Urinary bladder (tissue), 4 donors: ENCODE measurements around the gene PRCD. TPM values are rescaled to one million over a fixed set of nuclear protein-coding genes. Genes with fewer than 3 reads are reported as not detected.
"Not testable (repeated sequence)": the region's sequence is repeated elsewhere in the genome, so short reads cannot be mapped to it uniquely, and the experiment has no call there.

ENCODE experiments used
- DNase-seq: peaks from one replicate; pipeline ENCODE4 v3.0.0-alpha.2; 2015; ENCODE audit errors: extremely low spot score
- H3K27ac ChIP-seq: one replicate; pipeline ENCODE4 v1.5.1; 2013; ENCODE audit warnings: low read depth, mild to moderate bottlenecking, moderate library complexity
- H3K36me3 ChIP-seq: one replicate; pipeline ENCODE4 v1.6.1; 2013; ENCODE audit warnings: mild to moderate bottlenecking, moderate library complexity; ENCODE audit not compliant: insufficient read depth
- H3K4me1 ChIP-seq: one replicate; pipeline ENCODE4 v1.6.1; 2013; ENCODE audit warnings: mild to moderate bottlenecking, moderate library complexity; ENCODE audit not compliant: insufficient read depth
- H3K4me3 ChIP-seq: one replicate; pipeline ENCODE4 v1.5.1; 2013; ENCODE audit warnings: low read depth, low read length
- WGBS: extraction: QIAGEN DNeasy Blood & Tissue Kit; methylation state at CpG from one replicate; pipeline ENCODE4 v1.1.7; 2013; 5-methylcytosine and 5-hydroxymethylcytosine counted together
- polyA plus RNA-seq: library from polyadenylated mRNA; stranded (reverse); fragments of 200-250 nt; gene quantifications from one replicate; pipeline ENCODE4 v1.2.3, GENCODE V29; 2013
- total RNA-seq: library from RNA; depleted of rRNA; stranded (reverse); fragments of >200 nt; gene quantifications from one replicate; pipeline ENCODE4 v1.2.3, GENCODE V29; 2014
- donor health status: healthy with polysubstance abuse.
- donor health status: healthy.

Gene PRCD
- total and polyA plus RNA-seq, 2 donors = 7.1 to 10.6 TPM

DNA sequence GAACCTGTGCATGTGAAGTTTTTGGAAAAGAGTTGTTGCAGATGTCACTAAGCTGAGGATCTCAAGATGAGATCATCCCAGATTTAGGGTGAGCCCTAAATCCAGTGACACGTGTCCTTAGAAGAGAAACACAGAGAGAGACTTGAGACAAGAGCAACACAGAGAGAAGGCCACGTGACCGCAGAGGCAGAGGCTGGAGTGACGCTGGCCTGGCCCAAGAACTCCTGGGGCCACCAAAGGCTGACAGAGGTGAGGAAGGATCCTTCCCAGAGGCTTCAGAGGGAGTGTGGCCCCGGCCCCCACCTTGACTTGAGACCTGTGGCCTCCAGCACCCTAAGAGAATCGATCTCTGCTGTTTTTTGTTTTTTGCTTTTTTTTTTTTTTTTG is 26.5 kb upstream of the PRCD start:
- WGBS = 69% methylated on average over 6 of the region's 6 CpGs
- no peaks in the 10 kb centered on the region for H3K4me1 ChIP-seq
- DNase-seq = no peak
- H3K36me3 ChIP-seq = no peaks in the 10 kb centered on the region
- H3K27ac ChIP-seq = no peak overlapping the region
- no peak overlapping the region for H3K4me3 ChIP-seq

DNA sequence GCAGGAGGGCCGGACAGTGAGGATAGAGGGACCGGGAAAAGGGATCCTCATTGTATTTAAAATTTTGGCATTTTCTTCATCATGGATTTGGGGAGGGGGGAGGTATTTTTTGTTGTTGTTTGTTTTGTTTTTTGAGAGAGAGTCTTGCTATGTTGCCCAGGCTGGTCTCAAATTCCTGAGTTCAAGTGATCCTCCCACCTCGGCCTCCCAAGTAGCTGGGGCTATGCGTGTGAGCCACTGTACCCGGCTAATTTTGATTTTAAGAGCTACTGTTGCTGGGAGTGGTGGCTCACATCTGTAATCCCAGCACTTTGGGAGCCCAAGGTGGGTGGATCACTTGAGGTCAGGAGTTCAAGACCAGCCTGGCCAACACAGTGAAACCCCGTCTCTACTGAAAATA is 25.5 kb upstream of the PRCD start:
- not testable (repeated sequence) for DNase-seq, H3K4me1 ChIP-seq, H3K27ac ChIP-seq, H3K36me3 ChIP-seq, H3K4me3 ChIP-seq
- WGBS = 95% methylated on average over 6 of the region's 6 CpGs

DNA sequence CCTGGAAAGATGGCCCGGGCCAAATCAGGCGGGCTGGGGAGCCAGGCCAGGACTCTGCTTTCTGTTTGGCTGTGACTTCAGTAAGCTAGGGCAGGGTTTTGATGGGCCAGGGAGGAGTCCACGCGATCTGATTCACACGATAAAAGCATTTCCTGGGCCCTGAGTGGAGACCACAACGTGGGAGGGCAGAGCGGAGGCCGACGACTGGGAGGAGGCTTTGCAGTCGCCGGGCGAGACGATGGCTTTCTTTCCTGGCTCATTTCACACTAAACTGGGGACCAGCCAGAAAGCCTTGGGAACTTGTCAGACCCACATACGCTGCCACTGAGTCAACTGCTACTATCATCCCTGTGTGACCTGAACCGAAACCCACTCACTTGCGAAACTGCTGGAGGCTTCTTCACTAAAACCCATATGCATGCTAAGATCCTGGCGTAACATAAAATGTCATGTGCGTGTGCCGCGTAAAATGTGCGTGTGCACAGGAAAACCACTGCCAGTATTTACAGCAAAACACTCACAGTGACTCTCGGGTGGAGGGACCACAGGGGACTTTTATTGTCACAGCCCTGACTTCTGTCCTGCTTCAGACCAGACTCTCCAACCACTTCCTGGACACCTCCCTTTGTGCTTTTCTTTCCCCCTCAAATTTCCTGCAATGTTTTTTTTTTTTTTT is 24.4 kb upstream of the PRCD start:
- WGBS = 39% methylated on average over 22 of the region's 22 CpGs
- no peak for DNase-seq
- H3K4me3 ChIP-seq = no peak overlapping the region
- H3K27ac ChIP-seq = peak overlapping the region; percentile 55
- H3K4me1 ChIP-seq = no peaks in the 10 kb centered on the region
- no peaks in the 10 kb centered on the region for H3K36me3 ChIP-seq

DNA sequence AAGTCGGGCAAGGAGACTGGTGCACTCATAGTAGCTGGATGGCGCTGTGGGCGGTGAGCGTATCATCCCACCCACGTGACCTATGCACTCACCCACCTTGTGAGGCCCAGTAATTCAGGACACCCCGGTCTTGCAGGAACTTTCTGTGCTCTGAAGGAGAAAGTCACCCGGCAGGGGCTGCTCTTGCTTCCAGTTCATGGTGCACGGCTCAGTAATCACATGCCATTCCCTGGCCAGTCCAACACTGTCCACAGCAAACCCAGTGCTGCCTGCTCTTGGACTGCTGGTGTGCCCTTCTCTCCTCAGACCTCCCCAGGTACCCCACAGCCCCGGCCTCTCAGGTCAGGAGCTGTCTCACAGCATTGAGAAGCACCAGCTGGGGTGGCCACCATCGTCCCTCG is 22.2 kb upstream of the PRCD start:
- H3K27ac ChIP-seq = no peak overlapping the region
- no peaks in the 10 kb centered on the region for H3K4me1 ChIP-seq
- no peak for DNase-seq
- no peaks in the 10 kb centered on the region for H3K36me3 ChIP-seq
- no peak overlapping the region for H3K4me3 ChIP-seq
- WGBS = 89% methylated on average over 11 of the region's 11 CpGs

DNA sequence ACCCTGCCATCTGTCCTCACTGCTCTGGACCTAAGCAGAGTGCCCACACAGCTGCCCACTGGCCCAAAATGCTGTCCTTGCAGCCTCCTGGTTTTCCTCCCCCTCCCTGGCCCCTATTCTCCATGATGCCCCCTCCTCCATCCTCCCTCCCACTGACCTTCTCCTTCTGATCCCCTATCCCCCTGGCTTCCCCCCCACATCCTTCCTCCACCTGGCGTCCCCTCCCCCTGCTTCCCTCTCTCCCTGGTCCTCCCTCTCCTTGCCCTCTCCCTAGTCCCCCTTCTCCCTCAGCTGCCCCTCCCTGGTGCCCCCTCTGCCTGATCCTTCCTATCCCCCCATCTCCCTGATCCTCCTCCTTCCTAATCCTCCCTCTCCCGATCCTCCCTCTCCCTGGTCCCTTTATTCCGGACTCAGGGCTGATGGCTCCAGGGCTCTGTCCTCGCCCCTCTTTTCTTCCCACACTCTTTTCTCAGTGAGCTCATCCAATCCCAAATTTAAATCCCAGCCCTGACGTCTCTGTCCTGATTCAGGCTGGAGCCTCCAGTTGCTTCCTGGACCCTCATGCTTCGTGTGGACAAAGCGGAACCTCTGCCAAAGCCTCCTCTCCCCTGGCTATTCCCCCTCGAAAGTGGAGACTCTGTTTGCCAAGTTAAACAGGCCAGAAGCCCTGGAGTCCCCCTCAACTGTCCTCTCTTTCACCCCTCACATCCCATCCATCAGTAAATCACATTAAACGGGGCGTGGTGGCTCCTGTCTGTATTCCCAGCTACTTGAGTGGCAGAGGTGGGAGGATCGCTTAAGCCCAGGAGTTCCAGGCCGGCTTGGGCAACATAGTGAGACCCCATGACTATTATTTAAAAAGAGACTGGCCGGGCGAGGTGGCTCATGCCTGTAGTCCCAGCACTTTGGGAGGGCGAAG is 20.5 kb upstream of the PRCD start:
- H3K36me3 ChIP-seq = no peaks in the 10 kb centered on the region
- DNase-seq = no peak
- no peaks in the 10 kb centered on the region for H3K4me1 ChIP-seq
- WGBS = 66% methylated on average over 15 of the region's 15 CpGs
- H3K27ac ChIP-seq = no peak overlapping the region
- no peak overlapping the region for H3K4me3 ChIP-seq

DNA sequence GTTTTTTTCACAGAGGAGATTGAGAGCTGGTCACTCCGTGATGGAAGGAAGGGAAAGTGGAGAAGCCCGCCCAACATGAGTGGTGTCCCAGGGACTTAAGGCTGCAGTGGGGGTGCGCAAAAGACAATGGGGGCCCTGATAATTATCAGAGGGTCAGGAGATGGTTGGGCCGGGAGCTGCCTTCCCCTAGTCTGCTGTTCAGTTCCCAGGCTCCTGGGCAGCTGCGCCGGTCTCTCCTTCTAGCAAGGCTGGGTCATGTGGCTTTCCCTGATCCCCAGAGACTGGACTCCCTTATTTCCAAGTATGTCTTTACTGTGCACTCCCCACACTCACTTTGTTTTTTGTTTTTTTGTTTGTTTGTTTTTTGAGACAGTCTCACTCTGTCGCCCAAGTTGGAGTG is 18.6 kb upstream of the PRCD start:
- WGBS = 91% methylated on average over 7 of the region's 7 CpGs
- DNase-seq = no peak
- Histone ChIP-seq H3K36me3 (no peaks in the 10 kb centered on the region), H3K27ac (no peak overlapping the region), H3K4me1 (no peaks in the 10 kb centered on the region), H3K4me3 (no peak overlapping the region)

DNA sequence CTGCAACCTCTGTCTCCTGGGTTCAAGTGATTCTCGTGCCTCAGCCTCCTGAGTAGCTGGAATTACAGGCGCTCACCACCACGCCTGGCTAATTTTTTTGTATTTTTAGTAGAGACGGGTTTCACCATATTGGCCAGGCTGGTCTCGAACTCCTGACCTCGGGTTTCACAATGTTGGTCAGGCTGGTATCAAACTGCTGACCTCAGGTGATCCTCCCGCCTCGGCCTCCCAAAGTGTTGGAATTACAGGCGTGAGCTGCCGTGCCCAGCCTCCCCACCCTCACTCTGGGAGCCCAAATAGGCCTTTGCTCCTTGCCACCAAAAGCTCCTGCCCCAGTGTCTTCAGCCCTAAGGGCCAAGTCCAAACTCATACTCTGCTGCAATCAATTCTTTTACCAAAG is 18.2 kb upstream of the PRCD start:
- not testable (repeated sequence) for H3K4me3 ChIP-seq, DNase-seq, H3K27ac ChIP-seq, H3K36me3 ChIP-seq, H3K4me1 ChIP-seq
- 93% methylated on average over 10 of the region's 10 CpGs for WGBS

DNA sequence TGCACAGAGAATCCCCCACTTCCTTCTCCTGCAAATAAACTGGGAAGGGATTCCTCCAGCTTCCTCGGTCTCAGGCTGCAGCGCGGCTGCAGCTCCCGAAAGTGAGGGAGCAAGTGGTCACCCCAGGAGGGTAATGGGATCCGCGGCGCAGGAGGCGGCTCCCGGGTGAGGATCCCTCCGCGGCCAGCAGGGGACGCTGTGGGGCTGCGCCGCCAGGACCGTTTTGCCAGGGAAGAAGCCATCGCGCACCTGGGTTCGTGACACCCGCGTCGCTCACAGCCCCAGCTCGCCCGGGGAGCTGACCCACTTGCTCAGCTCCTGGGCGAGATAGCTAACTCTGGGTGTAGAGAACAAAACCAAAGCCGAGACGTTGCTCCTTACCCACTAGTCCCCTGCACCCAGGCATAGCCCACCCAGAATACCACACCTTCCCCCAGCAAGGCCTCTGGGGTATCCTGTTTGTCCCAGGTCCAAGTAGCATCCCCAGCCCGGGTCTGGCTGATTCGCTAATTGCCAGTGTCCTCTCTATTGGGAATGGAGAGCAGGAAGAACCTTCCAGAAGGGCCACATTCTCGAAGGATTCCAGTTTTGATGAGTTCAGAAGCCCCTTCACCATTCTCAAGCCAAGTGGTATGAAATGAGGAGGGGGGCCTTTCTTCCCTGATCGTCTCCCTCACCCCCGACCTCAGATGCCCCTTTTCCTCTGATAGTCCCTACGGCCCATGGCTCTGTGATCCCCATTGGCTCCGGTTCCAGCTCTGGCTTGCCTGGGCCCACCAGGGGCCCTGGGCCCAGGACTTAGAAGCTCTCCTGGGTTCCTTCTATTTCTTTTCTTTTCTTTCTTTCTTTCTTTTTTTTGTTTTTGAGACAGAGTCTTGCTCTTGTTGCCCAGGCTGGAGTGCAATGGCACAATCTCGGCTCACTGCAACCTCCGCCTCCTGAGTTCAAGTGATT is 16.5 kb upstream of the PRCD start:
- H3K27ac ChIP-seq = no peak overlapping the region
- no peak for DNase-seq
- H3K4me3 ChIP-seq = no peak overlapping the region
- WGBS = 24% methylated on average over 35 of the region's 35 CpGs
- H3K36me3 ChIP-seq = no peaks in the 10 kb centered on the region
- H3K4me1 ChIP-seq = no peaks in the 10 kb centered on the region

DNA sequence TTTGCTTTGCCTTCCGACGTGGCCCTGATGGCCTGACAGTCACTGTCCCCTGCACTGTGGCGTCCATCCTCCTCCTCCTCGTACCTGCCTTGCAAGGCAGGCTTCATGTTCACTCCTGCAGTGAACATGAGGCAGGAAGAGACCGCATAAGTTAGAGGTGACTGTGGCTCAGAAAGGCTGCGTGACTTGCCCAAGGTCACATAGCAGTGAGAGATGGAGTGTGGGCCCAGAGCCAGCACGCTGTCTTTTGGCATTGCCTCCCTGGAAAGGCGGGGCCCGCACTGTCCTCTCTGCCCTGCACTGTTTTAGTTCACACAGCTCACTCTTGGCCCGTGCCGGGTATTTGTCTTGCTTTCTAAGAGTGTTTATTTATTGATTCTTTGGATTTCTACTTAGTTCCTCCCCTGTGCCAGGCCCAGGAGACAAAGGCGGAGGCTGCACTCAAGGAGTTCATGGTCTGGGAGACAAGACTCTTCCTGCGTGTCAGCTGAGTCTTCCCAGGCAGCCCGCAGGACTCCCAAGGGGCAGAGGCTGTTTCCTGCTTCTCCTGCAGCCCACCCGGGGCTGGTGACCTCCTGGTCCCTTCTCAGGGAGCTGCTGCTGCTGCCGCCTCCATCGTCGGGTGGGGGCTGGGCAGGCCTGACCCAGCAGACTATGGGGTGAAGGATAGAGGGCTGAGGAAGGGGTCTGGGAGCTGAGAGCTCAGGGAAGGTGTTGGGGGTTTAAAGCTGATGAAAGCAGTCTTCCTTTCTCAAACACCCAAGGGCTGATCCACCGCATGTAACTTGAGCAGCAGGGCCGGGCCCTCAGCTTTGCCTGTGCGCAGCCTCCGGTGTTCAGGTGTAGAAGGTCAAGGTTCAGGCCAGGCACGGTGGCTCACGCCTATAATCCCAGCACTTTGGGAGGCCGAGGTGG is 15.0 kb upstream of the PRCD start:
- no peak for DNase-seq
- Histone ChIP-seq H3K4me3 (no peak overlapping the region), H3K36me3 (no peaks in the 10 kb centered on the region), H3K4me1 (no peaks in the 10 kb centered on the region), H3K27ac (peak overlapping the region; percentile 66)
- 52% methylated on average over 25 of the region's 25 CpGs for WGBS

DNA sequence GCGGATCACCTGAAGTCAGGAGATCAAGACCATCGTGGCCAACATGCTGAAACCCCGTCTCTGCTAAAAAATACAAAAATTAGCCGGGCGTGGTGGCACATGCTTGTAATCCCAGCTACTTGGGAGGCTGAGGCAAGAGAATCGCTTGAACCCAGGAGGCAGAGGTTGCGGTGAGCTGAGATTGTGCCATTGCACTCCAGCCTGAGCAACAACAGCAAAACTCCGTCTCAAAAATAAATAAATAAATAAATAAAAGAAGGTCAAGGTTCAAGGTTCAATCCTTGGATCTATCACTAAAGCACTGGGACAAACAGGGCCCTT is 14.4 kb upstream of the PRCD start:
- 83% methylated on average over 8 of the region's 8 CpGs for WGBS
- not testable (repeated sequence) for H3K27ac ChIP-seq, H3K4me1 ChIP-seq, DNase-seq, H3K36me3 ChIP-seq, H3K4me3 ChIP-seq

DNA sequence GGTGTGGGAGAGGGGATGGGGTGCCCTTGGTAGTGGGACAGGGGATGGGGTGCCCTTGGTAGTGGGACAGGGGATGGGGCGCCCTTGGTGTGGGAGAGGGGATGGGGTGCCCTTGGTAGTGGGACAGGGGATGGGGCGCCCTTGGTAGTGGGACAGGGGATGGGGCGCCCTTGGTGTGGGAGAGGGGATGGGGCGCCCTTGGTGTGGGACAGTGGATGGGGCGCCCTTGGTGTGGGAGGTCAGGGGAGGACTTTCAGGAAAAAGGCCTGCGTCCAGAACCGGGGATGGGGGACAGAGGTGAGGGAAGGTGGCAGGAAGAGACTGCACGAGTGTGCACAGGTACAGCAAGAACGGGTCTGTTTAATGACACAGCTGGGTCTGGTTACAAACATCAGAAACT is 12.8 kb upstream of the PRCD start:
- peak overlapping the region; percentile 92 for H3K27ac ChIP-seq
- not testable (repeated sequence) for DNase-seq, H3K4me3 ChIP-seq, H3K4me1 ChIP-seq, H3K36me3 ChIP-seq
- 58% methylated on average over 9 of the region's 9 CpGs for WGBS

DNA sequence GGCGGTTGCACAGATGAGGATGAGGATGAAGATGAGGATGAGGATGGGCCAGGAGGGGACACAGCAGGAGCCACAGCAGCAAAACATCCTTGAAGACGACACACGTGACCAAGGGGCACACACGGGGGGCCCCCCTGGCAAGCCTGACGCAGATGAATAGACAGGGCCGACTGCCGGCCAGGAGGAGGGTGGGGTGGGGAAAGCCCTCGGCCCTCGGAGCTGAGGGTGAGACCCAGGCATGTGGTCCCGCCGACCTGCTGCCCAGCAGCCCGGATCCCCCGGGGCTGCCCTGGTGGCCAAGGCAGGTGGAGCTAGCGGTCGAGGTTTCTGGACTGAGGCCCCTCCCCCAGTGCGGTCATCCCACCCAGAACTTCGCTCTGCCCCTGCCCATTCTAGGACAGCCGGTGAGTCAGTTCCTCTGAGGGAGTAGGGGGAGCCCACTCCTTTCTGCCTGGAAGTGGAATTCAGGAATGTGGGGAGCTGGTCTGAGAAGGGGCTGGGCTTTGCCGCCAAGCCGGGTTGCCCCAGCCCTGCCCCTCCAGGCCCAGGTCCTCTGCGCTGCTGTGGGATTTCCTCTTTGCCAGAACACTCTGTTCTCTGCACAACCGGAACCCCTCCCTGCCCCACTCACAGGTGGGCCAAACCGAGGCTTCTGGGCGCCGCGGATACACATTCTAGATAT is 12.3 kb upstream of the PRCD start:
- H3K4me1 ChIP-seq = peaks cover 2% of the 10 kb centered on the region
- peak overlapping the region; percentile 11 for H3K4me3 ChIP-seq
- no peaks in the 10 kb centered on the region for H3K36me3 ChIP-seq
- 24% methylated on average over 26 of the region's 26 CpGs for WGBS
- no peak for DNase-seq
- peak overlapping the region; percentile 92 for H3K27ac ChIP-seq
